Neural progenitor cell (in vitro differentiated cells): Measurements from ENCODE around the gene KIAA0825. TPM values are rescaled to one million over a fixed set of nuclear protein-coding genes. Genes with fewer than 3 reads are reported as not detected.

Source experiments
- DNase-seq: peaks from one replicate; pipeline ENCODE4 v3.0.0-alpha.2; 2016; ENCODE audit warnings: low spot score
- H2AFZ ChIP-seq: fragments of 200-600 bp; sonication (generic); replicated peaks from 2 replicates; pipeline ENCODE4 v1.6.1; 2016; ENCODE audit warnings: antibody characterized with exemption
- H3F3A ChIP-seq: fragments of 200-600 bp; sonication (generic); 2 replicates; pipeline ENCODE4 v1.6.1; 2016; ENCODE audit warnings: antibody characterized with exemption, low read depth
- H3K27ac ChIP-seq: fragments of 200-600 bp; sonication (generic); 2 replicates; pipeline ENCODE4 v1.5.1; 2016; ENCODE audit warnings: mild to moderate bottlenecking
- H3K27me3 ChIP-seq: fragments of 200-600 bp; sonication (generic); 2 replicates; pipeline ENCODE4 v1.6.1; 2016; ENCODE audit warnings: mild to moderate bottlenecking, moderate library complexity
- H3K36me3 ChIP-seq: fragments of 200-600 bp; sonication (generic); 2 replicates; pipeline ENCODE4 v1.5.1; 2016
- H3K4me1 ChIP-seq: fragments of 200-600 bp; sonication (generic); 2 replicates; pipeline ENCODE4 v1.6.1; 2016; ENCODE audit warnings: mixed run types
- H3K4me2 ChIP-seq: fragments of 200-600 bp; sonication (generic); 2 replicates; pipeline ENCODE4 v1.6.1; 2016
- H3K4me3 ChIP-seq: fragments of 200-600 bp; sonication (generic); 2 replicates; pipeline ENCODE4 v1.5.1; 2016
- H3K79me2 ChIP-seq: fragments of 200-600 bp; sonication (generic); 2 replicates; pipeline ENCODE4 v1.6.1; 2016; ENCODE audit warnings: low read depth
- H3K9ac ChIP-seq: fragments of 200-600 bp; sonication (generic); 2 replicates; pipeline ENCODE4 v1.6.1; 2016
- H3K9me3 ChIP-seq: fragments of 200-600 bp; sonication (generic); 2 replicates; pipeline ENCODE4 v1.5.1; 2016; ENCODE audit warnings: low read depth
- H4K20me1 ChIP-seq: fragments of 200-600 bp; sonication (generic); 2 replicates; pipeline ENCODE4 v1.6.1; 2016; ENCODE audit warnings: low read depth
- H3K27ac Mint-ChIP-seq: 3 replicates; pipeline ENCODE4 v1.8.0; 2021; ENCODE audit warnings: mixed read lengths
- H3K27me3 Mint-ChIP-seq: 2 replicates; pipeline ENCODE4 v1.8.0; 2022; ENCODE audit warnings: low read depth, mild to moderate bottlenecking, inconsistent platforms, moderate library complexity, mixed read lengths; ENCODE audit not compliant: insufficient read depth
- H3K36me3 Mint-ChIP-seq: 3 replicates; pipeline ENCODE4 v1.8.0; 2021; ENCODE audit warnings: mixed read lengths
- H3K4me1 Mint-ChIP-seq: 3 replicates; pipeline ENCODE4 v1.8.0; 2021; ENCODE audit warnings: mixed read lengths
- H3K4me3 Mint-ChIP-seq: 3 replicates; pipeline ENCODE4 v1.8.0; 2021; ENCODE audit warnings: mild to moderate bottlenecking, moderate library complexity, mixed read lengths
- H3K9me3 Mint-ChIP-seq: 3 replicates; pipeline ENCODE4 v1.8.0; 2020; ENCODE audit warnings: mixed read lengths
- CTCF ChIP-seq: fragments of 200-600 bp; sonication (generic); IDR thresholded peaks from 2 replicates; pipeline ENCODE4 v1.5.1; 2017; ENCODE audit warnings: antibody characterized with exemption, mild to moderate bottlenecking
- EZH2 ChIP-seq: fragments of 200-600 bp; sonication (generic); IDR thresholded peaks from 2 replicates; pipeline ENCODE4 v1.6.1; 2017; ENCODE audit warnings: antibody characterized with exemption, mild to moderate bottlenecking, moderate library complexity
- EZH2phosphoT487 ChIP-seq: fragments of 200-600 bp; sonication (generic); IDR thresholded peaks from 2 replicates; pipeline ENCODE4 v1.6.1; 2017; ENCODE audit warnings: antibody characterized with exemption
- total RNA-seq: library from RNA; depleted of rRNA; stranded (reverse); fragments of >200 nt; gene quantifications from 2 replicates; pipeline ENCODE4 v1.2.3, GENCODE V29; 2015; ENCODE audit warnings: low replicate concordance

Gene KIAA0825
- total RNA-seq, 1 donor from 2014 or later: 3.7 TPM

- TF ChIP-seq EZH2 (no peak), EZH2phosphoT487 (no peak), CTCF (no peak)
- H3K27me3 ChIP-seq: no peaks in the 10 kb centered on the region
- no peak overlapping the region for H3K27ac ChIP-seq
- Mint-ChIP-seq H3K9me3 (peaks cover 20% of the 10 kb centered on the region), H3K36me3 (no peaks in the 10 kb centered on the region), H3K4me1 (no peaks in the 10 kb centered on the region), H3K4me3 (no peak overlapping the region), H3K27ac (no peak overlapping the region), H3K27me3 (no peaks in the 10 kb centered on the region)
- no peaks in the 10 kb centered on the region for H4K20me1 ChIP-seq
- no peak overlapping the region for H2AFZ ChIP-seq
- H3K36me3 ChIP-seq: no peaks in the 10 kb centered on the region
- H3K4me1 ChIP-seq: no peaks in the 10 kb centered on the region
- H3K4me3 ChIP-seq: no peak overlapping the region
- no peaks in the 10 kb centered on the region for H3K9me3 ChIP-seq
- H3F3A ChIP-seq: no peaks in the 10 kb centered on the region
- no peak for DNase-seq
- no peak overlapping the region for H3K9ac ChIP-seq
- H3K4me2 ChIP-seq: no peak overlapping the region
- H3K79me2 ChIP-seq: peaks cover 13% of the 10 kb centered on the region
Measured at GRCh38 chr5:94347130-94347529, 271.3 kb downstream of the KIAA0825 start.

DNA sequence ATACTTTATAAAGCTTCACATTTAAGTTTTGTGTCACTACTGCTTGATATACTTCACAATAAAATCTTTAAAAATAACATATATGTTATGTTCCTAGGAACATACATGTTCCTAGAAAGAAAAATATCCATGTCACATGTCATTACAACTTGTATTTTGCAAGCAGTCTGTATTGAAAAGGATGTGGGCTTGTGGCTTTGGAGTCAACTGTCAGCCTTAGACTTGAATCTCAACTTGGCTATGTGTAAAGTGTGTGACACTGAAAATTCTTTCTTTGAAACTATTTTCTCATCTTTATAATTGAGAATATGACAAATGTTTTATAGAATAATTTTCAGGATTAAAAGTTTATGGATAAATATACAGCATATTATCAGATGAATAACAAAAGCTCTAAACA, 273.1 kb downstream of the KIAA0825 start:
- Histone ChIP-seq H3K9ac (no peak overlapping the region), H3K4me3 (no peak overlapping the region), H2AFZ (no peak overlapping the region), H4K20me1 (no peaks in the 10 kb centered on the region), H3F3A (no peaks in the 10 kb centered on the region), H3K9me3 (no peaks in the 10 kb centered on the region), H3K36me3 (no peaks in the 10 kb centered on the region), H3K27ac (no peak overlapping the region), H3K79me2 (peaks cover 13% of the 10 kb centered on the region), H3K4me1 (no peaks in the 10 kb centered on the region), H3K4me2 (no peak overlapping the region), H3K27me3 (no peaks in the 10 kb centered on the region)
- Mint-ChIP-seq H3K4me1 (no peaks in the 10 kb centered on the region), H3K9me3 (peaks cover 20% of the 10 kb centered on the region), H3K4me3 (no peak overlapping the region), H3K36me3 (no peaks in the 10 kb centered on the region), H3K27me3 (no peaks in the 10 kb centered on the region), H3K27ac (no peak overlapping the region)
- TF ChIP-seq EZH2phosphoT487 (no peak), EZH2 (no peak), CTCF (no peak)
- DNase-seq: no peak

- H3K4me2 ChIP-seq: no peak overlapping the region
- H3K9ac ChIP-seq: no peak overlapping the region
- H3K27me3 ChIP-seq: no peaks in the 10 kb centered on the region
- H3K4me3 Mint-ChIP-seq: no peak overlapping the region
- no peak overlapping the region for H3K27ac ChIP-seq
- H3K4me3 ChIP-seq: no peak overlapping the region
- H3K36me3 ChIP-seq: no peaks in the 10 kb centered on the region
- no peak for TF ChIP-seq EZH2phosphoT487
- TF ChIP-seq CTCF: no peak
- TF ChIP-seq EZH2: no peak
- peaks cover 2% of the 10 kb centered on the region for H3K27me3 Mint-ChIP-seq
- H3K9me3 Mint-ChIP-seq: no peaks in the 10 kb centered on the region
- H3F3A ChIP-seq: no peaks in the 10 kb centered on the region
- no peak overlapping the region for H2AFZ ChIP-seq
- no peaks in the 10 kb centered on the region for H3K4me1 ChIP-seq
- no peaks in the 10 kb centered on the region for H3K36me3 Mint-ChIP-seq
- DNase-seq: no peak
- no peaks in the 10 kb centered on the region for H3K4me1 Mint-ChIP-seq
- H3K27ac Mint-ChIP-seq: no peak overlapping the region
- no peaks in the 10 kb centered on the region for H3K9me3 ChIP-seq
- no peaks in the 10 kb centered on the region for H3K79me2 ChIP-seq
- no peaks in the 10 kb centered on the region for H4K20me1 ChIP-seq
Measured at GRCh38 chr5:94337617-94338016, 280.8 kb downstream of the KIAA0825 start.

DNA sequence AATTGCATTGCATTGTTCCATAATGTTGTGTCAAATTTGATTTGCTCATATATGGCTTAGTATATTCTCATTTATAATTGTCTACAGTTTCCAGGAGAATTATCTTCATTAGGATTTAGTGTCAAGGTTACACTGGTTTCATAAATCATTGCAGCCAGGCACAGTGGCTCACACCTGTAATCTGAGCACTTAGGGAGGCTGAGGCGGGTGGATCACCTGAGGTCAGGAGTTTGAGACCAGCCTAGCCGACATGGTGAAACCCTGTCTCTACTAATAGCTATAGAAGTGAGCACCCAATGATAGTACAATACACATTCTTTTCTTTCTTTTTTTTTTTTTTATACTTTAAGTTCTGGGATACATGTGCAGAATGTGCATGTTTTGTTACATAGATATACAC, 282.5 kb downstream of the KIAA0825 start:
- no peaks in the 10 kb centered on the region for H3K9me3 Mint-ChIP-seq
- no peaks in the 10 kb centered on the region for H3K36me3 Mint-ChIP-seq
- H3K27ac Mint-ChIP-seq: no peak overlapping the region
- H3K4me1 Mint-ChIP-seq: no peaks in the 10 kb centered on the region
- H3K4me1 ChIP-seq: no peaks in the 10 kb centered on the region
- H2AFZ ChIP-seq: no peak overlapping the region
- H3K36me3 ChIP-seq: no peaks in the 10 kb centered on the region
- H3K79me2 ChIP-seq: no peaks in the 10 kb centered on the region
- DNase-seq: no peak
- no peak overlapping the region for H3K27ac ChIP-seq
- H3K4me2 ChIP-seq: no peak overlapping the region
- no peaks in the 10 kb centered on the region for H3K9me3 ChIP-seq
- peaks cover 2% of the 10 kb centered on the region for H3K27me3 Mint-ChIP-seq
- no peak overlapping the region for H3K4me3 ChIP-seq
- no peak overlapping the region for H3K4me3 Mint-ChIP-seq
- H4K20me1 ChIP-seq: no peaks in the 10 kb centered on the region
- no peaks in the 10 kb centered on the region for H3F3A ChIP-seq
- H3K27me3 ChIP-seq: no peaks in the 10 kb centered on the region
- no peak for TF ChIP-seq EZH2
- TF ChIP-seq EZH2phosphoT487: no peak
- TF ChIP-seq CTCF: no peak
- H3K9ac ChIP-seq: no peak overlapping the region
